GM12892 (cell line): ENCODE data around the gene SPATA25.

Experiments used
- POLR2A ChIP-seq: IDR thresholded peaks from 2 replicates; pipeline ENCODE4 v1.6.1; 2011; ENCODE audit warnings: low read depth, low read length, control low read depth
- POLR2AphosphoS5 ChIP-seq: IDR thresholded peaks from 2 replicates; pipeline ENCODE4 v1.6.1; 2011; ENCODE audit warnings: low read depth, low read length, control low read depth

DNA sequence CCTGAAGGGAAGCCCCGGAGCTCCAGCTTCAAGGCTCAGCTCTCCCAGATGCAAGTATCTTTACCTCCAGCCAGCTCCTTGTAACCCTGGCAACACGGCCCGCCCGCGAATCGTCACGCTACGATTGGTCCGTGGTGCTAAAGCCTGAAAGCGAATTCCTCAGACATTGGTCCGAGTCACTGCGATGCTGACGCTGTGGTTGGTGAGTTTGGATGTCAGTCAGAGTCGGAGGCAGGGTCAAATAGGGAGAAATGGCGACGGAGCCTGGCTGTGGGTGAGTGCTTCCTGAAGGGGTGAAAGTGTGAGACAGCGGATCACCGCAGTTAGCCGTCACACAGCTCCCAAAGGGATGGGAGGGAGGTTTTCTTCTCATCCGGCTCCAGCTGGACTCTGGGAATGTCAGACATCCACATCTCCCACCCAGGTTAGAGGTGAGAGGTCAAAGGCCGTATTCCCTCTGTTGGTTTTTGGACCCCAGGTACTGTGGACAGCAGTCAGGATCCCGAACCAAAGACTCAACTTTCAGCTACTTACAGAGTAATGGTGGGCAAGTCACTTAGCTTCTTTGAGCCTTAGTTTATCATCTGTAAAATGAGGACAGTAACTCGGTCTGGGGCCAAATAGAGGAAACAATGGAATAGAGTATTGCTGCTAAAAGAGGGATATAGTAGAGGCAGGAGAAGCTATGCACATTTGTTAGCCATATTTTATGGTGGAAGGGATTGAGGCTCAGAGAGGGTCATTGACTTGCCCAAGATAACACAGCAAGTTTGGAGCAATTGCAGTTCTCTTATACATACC, 6.2 kb downstream of the SPATA25 start, which contains the start of gene ZSWIM1:
- TF ChIP-seq POLR2AphosphoS5 (peak; percentile 96), POLR2A (peak; percentile 97)
